Measurements from ENCODE around the gene ZNF423.

ZNF423 gene

GRCh38 chr16:49636608-49637007 is 219.3 kb downstream of the ZNF423 start:
- DNase-seq: no peak

GRCh38 chr16:49635591-49636581 is 220.0 kb downstream of the ZNF423 start:
- DNase-seq: no peak

- no peak for DNase-seq
Observed at GRCh38 chr16:49635009-49635350, 220.9 kb downstream of the ZNF423 start.

- no peak for DNase-seq
Observed at GRCh38 chr16:49634235-49635008, 221.5 kb downstream of the ZNF423 start.

- DNase-seq: no peak
Observed at GRCh38 chr16:49632795-49633184, 223.1 kb downstream of the ZNF423 start.

- no peak for DNase-seq
Observed at GRCh38 chr16:49632086-49632794, 223.7 kb downstream of the ZNF423 start.

- no peak for DNase-seq
Observed at GRCh38 chr16:49631187-49632041, 224.5 kb downstream of the ZNF423 start.

- no peak for DNase-seq
Observed at GRCh38 chr16:49630783-49631182, 225.1 kb downstream of the ZNF423 start.

- no peak for DNase-seq
Observed at GRCh38 chr16:49629851-49630250, 226.1 kb downstream of the ZNF423 start.

GRCh38 chr16:49628148-49628547 is 227.8 kb downstream of the ZNF423 start:
- DNase-seq: no peak

- DNase-seq: no peak
Observed at GRCh38 chr16:49625311-49626065, 230.4 kb downstream of the ZNF423 start.

GRCh38 chr16:49623501-49624266 is 232.2 kb downstream of the ZNF423 start:
- no peak for DNase-seq

GRCh38 chr16:49622421-49623402 is 233.2 kb downstream of the ZNF423 start:
- DNase-seq: no peak

- DNase-seq: no peak
Observed at GRCh38 chr16:49622084-49622390, 233.9 kb downstream of the ZNF423 start.

- DNase-seq: no peak
Observed at GRCh38 chr16:49621241-49622083, 234.4 kb downstream of the ZNF423 start.

- no peak for DNase-seq
Observed at GRCh38 chr16:49620869-49621240, 235.1 kb downstream of the ZNF423 start.

- no peak for DNase-seq
Observed at GRCh38 chr16:49620158-49620868, 235.6 kb downstream of the ZNF423 start.

- no peak for DNase-seq
Observed at GRCh38 chr16:49619811-49620157, 236.1 kb downstream of the ZNF423 start.

All from SW 1271 (cell line).